ENCODE data around the gene RAVER2. TPM values are rescaled to one million over a fixed set of nuclear protein-coding genes. Genes with fewer than 3 reads are reported as not detected.

The RAVER2 gene
- total RNA-seq, 4 donors from 2014 or later: 46.8 to 94.5 (median 71.0) TPM

DNA sequence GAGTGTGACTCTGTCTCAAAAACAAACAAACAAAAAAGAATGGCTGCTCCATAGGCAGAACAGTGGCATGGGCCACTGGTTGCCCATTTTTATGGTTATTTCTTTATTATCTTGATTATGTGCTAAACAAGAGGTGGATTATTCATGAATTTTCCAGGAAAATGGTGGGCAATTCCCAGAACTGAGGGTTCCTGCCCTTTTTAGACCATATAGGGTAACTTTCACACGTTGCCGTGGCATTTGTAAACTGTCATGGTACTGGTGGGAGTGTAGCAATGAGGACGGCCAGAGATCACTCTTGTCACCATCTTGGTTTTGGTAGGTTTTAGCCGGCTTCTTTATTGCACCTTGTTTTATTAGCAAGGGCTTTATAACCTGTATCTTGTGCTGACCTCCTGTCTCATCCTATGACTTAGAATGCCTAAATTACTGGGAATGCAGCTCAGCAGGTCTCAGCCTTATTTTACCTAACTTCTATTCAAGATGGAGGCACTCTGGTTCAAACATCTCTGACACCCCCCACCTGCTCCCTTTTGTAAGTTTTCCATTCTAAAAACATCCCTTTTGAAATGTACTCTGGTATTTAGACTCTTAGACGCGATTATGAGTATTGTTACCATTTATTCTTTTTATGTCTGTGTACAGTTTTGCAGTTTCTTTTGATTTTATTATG is 57.1 kb downstream of the RAVER2 start:
- TF ChIP-seq POLR2A (IDR thresholded peaks at IDR 0.05): no peak
- no peak for TF ChIP-seq EP300 (IDR thresholded peaks at IDR 0.05; ENCODE audit: low read depth)
- no peak for TF ChIP-seq POLR2AphosphoS5 (IDR thresholded peaks at IDR 0.05)
- TF ChIP-seq, protein P1, sequence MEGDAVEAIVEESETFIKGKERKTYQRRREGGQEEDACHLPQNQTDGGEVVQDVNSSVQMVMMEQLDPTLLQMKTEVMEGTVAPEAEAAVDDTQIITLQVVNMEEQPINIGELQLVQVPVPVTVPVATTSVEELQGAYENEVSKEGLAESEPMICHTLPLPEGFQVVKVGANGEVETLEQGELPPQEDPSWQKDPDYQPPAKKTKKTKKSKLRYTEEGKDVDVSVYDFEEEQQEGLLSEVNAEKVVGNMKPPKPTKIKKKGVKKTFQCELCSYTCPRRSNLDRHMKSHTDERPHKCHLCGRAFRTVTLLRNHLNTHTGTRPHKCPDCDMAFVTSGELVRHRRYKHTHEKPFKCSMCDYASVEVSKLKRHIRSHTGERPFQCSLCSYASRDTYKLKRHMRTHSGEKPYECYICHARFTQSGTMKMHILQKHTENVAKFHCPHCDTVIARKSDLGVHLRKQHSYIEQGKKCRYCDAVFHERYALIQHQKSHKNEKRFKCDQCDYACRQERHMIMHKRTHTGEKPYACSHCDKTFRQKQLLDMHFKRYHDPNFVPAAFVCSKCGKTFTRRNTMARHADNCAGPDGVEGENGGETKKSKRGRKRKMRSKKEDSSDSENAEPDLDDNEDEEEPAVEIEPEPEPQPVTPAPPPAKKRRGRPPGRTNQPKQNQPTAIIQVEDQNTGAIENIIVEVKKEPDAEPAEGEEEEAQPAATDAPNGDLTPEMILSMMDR (IDR thresholded peaks at IDR 0.05): no peak
- in situ Hi-C loops (cut with MboI; ENCODE audit: low pct_ligation_motif_present in 1 of 4, low pct_unique_long_range_greater_than_20kb in 1 of 4, low sequenced_read_pairs in 3 of 4) (loop anchor here in 1 of 4 donors (25.0 kb wide), 1 partner anchor 540 kb away; no protein-coding TSS in a partner anchor), intact Hi-C loops (cut with DNase I; ENCODE audit: low total_unique reads) (no loop called here)
- Histone ChIP-seq H3K9me3 (no peaks in the 10 kb centered on the region), H3K36me3 (peaks cover 0 to 7% (median 2%) of the 10 kb centered on the region in 4 donors), H3K4me1 (no peaks in the 10 kb centered on the region), H3K4me3 (no peak overlapping the region), H3K27me3 (no peaks in the 10 kb centered on the region), H3K27ac (no peak overlapping the region)
- WGBS, 2 donors (ENCODE audit: low coverage in 1 of 2): 90 to 95% methylated on average over 6 of the region's 6 CpGs
- DNase-seq: no peak

DNA sequence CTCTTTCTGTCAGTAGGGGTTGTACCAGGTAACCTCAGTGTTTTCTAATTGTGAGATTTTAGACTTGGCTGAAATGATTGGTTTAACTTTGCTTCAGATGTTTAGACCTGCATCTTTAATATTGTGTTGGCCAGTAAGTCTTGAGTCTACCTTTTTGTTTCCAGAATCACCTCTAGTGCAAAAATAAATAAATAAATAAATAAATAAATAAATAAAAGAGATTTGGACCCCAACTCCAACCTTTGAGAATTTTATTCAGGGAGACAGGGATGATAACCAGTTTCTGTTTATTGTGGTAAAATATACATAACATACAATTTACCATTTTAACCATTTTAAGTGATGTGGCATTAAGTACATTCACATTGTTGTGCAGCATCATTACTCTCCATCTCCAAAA is 64.4 kb downstream of the RAVER2 start:
- intact Hi-C loops (cut with DNase I; ENCODE audit: low total_unique reads): no loop called here
- peaks cover 0 to 15% (median 4%) of the 10 kb centered on the region in 4 donors for H3K36me3 ChIP-seq
- no peak for TF ChIP-seq POLR2A (IDR thresholded peaks at IDR 0.05)
- TF ChIP-seq, protein P1 (IDR thresholded peaks at IDR 0.05): no peak
- TF ChIP-seq POLR2AphosphoS5 (IDR thresholded peaks at IDR 0.05): no peak
- no peak overlapping the region for H3K4me3 ChIP-seq
- no peak overlapping the region for H3K27ac ChIP-seq
- no peaks in the 10 kb centered on the region for H3K9me3 ChIP-seq
- in situ Hi-C loops (cut with MboI; ENCODE audit: low pct_ligation_motif_present in 1 of 4, low pct_unique_long_range_greater_than_20kb in 1 of 4, low sequenced_read_pairs in 3 of 4): loop anchor here in 1 of 4 donors (25.0 kb wide), 1 partner anchor 547 kb away; no protein-coding TSS in a partner anchor
- H3K27me3 ChIP-seq: no peaks in the 10 kb centered on the region
- H3K4me1 ChIP-seq: no peaks in the 10 kb centered on the region
- no peak for DNase-seq

DNA sequence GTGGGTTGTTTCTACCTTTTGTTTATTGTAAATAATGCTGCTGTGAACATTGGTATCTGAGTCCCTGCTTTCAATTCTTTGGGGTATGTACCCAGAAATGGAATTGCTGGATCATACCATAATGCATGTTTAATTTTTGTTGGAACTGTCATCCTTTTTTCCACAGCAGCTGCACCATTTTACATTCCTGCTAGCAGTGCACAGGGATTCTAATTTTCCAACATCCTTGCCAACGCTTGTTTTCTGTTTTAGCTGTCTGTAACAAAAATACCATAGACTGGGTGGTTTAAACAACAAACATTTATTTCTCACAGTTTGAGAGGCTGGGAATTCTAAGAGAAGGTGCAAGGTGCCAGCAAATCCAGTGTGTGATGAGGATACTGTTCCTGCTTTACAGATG is 65.1 kb downstream of the RAVER2 start:
- Histone ChIP-seq H3K9me3 (no peaks in the 10 kb centered on the region), H3K36me3 (peaks cover 0 to 20% (median 3%) of the 10 kb centered on the region in 4 donors), H3K4me1 (no peaks in the 10 kb centered on the region), H3K27me3 (no peaks in the 10 kb centered on the region), H3K4me3 (no peak overlapping the region), H3K27ac (no peak overlapping the region)
- in situ Hi-C loops (cut with MboI; ENCODE audit: low pct_ligation_motif_present in 1 of 4, low pct_unique_long_range_greater_than_20kb in 1 of 4, low sequenced_read_pairs in 3 of 4): loop anchor here in 2 of 4 donors (10.0 to 25.0 kb wide), 2 partner anchors 65 to 548 kb away; partner anchors contain the start of gene RAVER2 (in 1 of the 2)
- intact Hi-C loops (cut with DNase I; ENCODE audit: low total_unique reads): no loop called here
- WGBS, 2 donors (ENCODE audit: low coverage in 1 of 2): 96 to 100% methylated on average over 1 of the region's 1 CpG
- TF ChIP-seq POLR2AphosphoS5 (IDR thresholded peaks at IDR 0.05): no peak
- no peak for TF ChIP-seq POLR2A (IDR thresholded peaks at IDR 0.05)
- no peak for TF ChIP-seq EP300 (IDR thresholded peaks at IDR 0.05; ENCODE audit: low read depth)
- TF ChIP-seq, protein P1 (IDR thresholded peaks at IDR 0.05): no peak
- no peak for DNase-seq

DNA sequence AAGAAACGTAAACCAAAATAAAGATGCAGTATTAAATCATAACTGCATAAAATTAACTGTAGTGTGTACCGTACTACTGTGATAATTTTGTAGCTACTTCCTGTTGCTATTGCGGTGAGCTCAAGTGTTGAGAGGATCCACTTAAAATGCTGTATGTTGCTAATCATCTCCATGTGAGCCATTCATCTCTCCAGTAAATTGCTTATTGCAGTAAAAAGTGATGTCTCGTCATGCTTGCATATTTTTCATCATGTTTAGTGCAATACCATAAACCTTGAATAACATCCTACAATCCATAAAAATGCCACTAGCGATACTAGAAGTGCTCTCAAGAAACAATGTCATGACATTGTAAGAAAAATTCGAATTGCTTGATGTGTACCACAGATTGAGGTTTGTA is 66.3 kb downstream of the RAVER2 start:
- Histone ChIP-seq H3K36me3 (peaks cover 0 to 29% (median 0%) of the 10 kb centered on the region in 4 donors), H3K27me3 (no peaks in the 10 kb centered on the region), H3K4me3 (no peak overlapping the region), H3K27ac (no peak overlapping the region), H3K9me3 (no peaks in the 10 kb centered on the region), H3K4me1 (no peaks in the 10 kb centered on the region)
- WGBS, 2 donors (ENCODE audit: low coverage in 1 of 2): 87 to 90% methylated on average over 6 of the region's 6 CpGs
- in situ Hi-C loops (cut with MboI; ENCODE audit: low pct_ligation_motif_present in 1 of 4, low pct_unique_long_range_greater_than_20kb in 1 of 4, low sequenced_read_pairs in 3 of 4): loop anchor here in 2 of 4 donors (10.0 to 25.0 kb wide), 2 partner anchors 66 to 549 kb away; partner anchors contain the start of gene RAVER2 (in 1 of the 2)
- intact Hi-C loops (cut with DNase I; ENCODE audit: low total_unique reads): no loop called here
- no peak for DNase-seq
- TF ChIP-seq, protein P1 (IDR thresholded peaks at IDR 0.05): no peak
- TF ChIP-seq EP300 (IDR thresholded peaks at IDR 0.05; ENCODE audit: low read depth) (no peak), POLR2AphosphoS5 (IDR thresholded peaks at IDR 0.05) (no peak), POLR2A (IDR thresholded peaks at IDR 0.05) (no peak)
